Lung (tissue), 12 donors: ENCODE measurements around the gene CFAP97. TPM values are rescaled to one million over a fixed set of nuclear protein-coding genes. Genes with fewer than 3 reads are reported as not detected.

ENCODE experiments used
- ATAC-seq: fragments of 200-7000 bp; cut with Tn5 transposase; one replicate; pipeline ENCODE4 v1.9.1; 2020; ENCODE audit warnings: moderate number of reproducible peaks; ENCODE audit not compliant: insufficient read depth, low FRiP score
- DNase-seq, 3 donors: peaks; one replicate each; pipeline ENCODE4 v3.0.0-alpha.2; 2013 to 2017
- H3K27ac ChIP-seq, 2 donors: one replicate each; pipeline ENCODE4 v1.5.1; 2013; ENCODE audit warnings: mild to moderate bottlenecking in 2 of 2, moderate library complexity in 2 of 2, control low read depth in 1 of 2, inconsistent platforms in 1 of 2, low read depth in 1 of 2, low read length in 1 of 2
- H3K27me3 ChIP-seq, 3 donors: one replicate each; pipeline ENCODE4 v1.5.1; 2013; ENCODE audit warnings: low read length in 2 of 3; ENCODE audit not compliant: control insufficient read depth in 3 of 3, insufficient read depth in 3 of 3
- H3K36me3 ChIP-seq, 4 donors: one replicate each; pipeline ENCODE4 v1.5.1; 2013; ENCODE audit warnings: low read length in 4 of 4, mild to moderate bottlenecking in 1 of 4, moderate library complexity in 1 of 4; ENCODE audit not compliant: control insufficient read depth in 4 of 4, insufficient read depth in 4 of 4
- H3K4me1 ChIP-seq, 5 donors: one replicate each; pipeline ENCODE4 v1.5.1; 2013; ENCODE audit warnings: low read length in 5 of 5, mild to moderate bottlenecking in 2 of 5, moderate library complexity in 1 of 5; ENCODE audit not compliant: control insufficient read depth in 5 of 5, insufficient read depth in 5 of 5
- H3K4me3 ChIP-seq: one replicate; pipeline ENCODE4 v1.5.1; 2013; ENCODE audit warnings: mild to moderate bottlenecking, control low read depth, moderate library complexity
- H3K9ac ChIP-seq, 2 donors: one replicate each; pipeline ENCODE4 v1.5.1; 2013; ENCODE audit warnings: low read length in 2 of 2, control low read depth in 1 of 2; ENCODE audit not compliant: insufficient read depth in 1 of 2
- H3K9me3 ChIP-seq, 4 donors: one replicate each; pipeline ENCODE4 v1.5.1; 2013; ENCODE audit warnings: low read length in 3 of 4, mild to moderate bottlenecking in 1 of 4, moderate library complexity in 1 of 4; ENCODE audit not compliant: control insufficient read depth in 4 of 4, insufficient read depth in 3 of 4
- WGBS, 2 donors: extraction: QIAGEN DNeasy Blood & Tissue Kit; methylation state at CpG; one replicate each; pipeline ENCODE4 v1.1.7; 2013; 5-methylcytosine and 5-hydroxymethylcytosine counted together
- polyA plus RNA-seq, 2 donors: library from polyadenylated mRNA; stranded (reverse); fragments of 200-250 nt; gene quantifications; one replicate each; pipeline ENCODE4 v1.2.1, GENCODE V29; 2013
- total RNA-seq, 2 donors: library from RNA; depleted of rRNA in 1 of 2; stranded (reverse); fragments of >200 nt in 1 of 2; gene quantifications; one replicate each; pipeline ENCODE4 v1.2.1, GENCODE V29; 2014 to 2021
- TF ChIP-seq, protein P1 (sequence below): IDR thresholded peaks from 2 replicates; pipeline ENCODE4 v1.5.1; 2012; ENCODE audit warnings: mild to moderate bottlenecking; ENCODE audit errors: control extremely low read depth, extremely low read depth
- donor health status: control.
- donor health status: control.
- donor health status: Bipolar disorder and iron deficiency.
- donor health status: healthy.
- donor health status: DM: yes; HTN: yes; CAD: no.

CFAP97 gene
- total and polyA plus RNA-seq, 4 donors: 5.4 to 39.2 (median 22.0) TPM

- H3K36me3 ChIP-seq: peaks cover 0 to 2% (median 0%) of the 10 kb centered on the region in 4 donors
- TF ChIP-seq, protein P1, sequence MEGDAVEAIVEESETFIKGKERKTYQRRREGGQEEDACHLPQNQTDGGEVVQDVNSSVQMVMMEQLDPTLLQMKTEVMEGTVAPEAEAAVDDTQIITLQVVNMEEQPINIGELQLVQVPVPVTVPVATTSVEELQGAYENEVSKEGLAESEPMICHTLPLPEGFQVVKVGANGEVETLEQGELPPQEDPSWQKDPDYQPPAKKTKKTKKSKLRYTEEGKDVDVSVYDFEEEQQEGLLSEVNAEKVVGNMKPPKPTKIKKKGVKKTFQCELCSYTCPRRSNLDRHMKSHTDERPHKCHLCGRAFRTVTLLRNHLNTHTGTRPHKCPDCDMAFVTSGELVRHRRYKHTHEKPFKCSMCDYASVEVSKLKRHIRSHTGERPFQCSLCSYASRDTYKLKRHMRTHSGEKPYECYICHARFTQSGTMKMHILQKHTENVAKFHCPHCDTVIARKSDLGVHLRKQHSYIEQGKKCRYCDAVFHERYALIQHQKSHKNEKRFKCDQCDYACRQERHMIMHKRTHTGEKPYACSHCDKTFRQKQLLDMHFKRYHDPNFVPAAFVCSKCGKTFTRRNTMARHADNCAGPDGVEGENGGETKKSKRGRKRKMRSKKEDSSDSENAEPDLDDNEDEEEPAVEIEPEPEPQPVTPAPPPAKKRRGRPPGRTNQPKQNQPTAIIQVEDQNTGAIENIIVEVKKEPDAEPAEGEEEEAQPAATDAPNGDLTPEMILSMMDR: no peak
- peaks cover 1 to 25% (median 7%) of the 10 kb centered on the region in 5 donors for H3K4me1 ChIP-seq
- H3K4me3 ChIP-seq: no peak overlapping the region
- H3K27me3 ChIP-seq: peaks cover 0 to 4% (median 0%) of the 10 kb centered on the region in 3 donors
- WGBS, 2 donors: 92 to 98% methylated on average over 4 of the region's 4 CpGs
- H3K27ac ChIP-seq: no peak overlapping the region
- no peak overlapping the region for H3K9ac ChIP-seq
- H3K9me3 ChIP-seq: no peaks in the 10 kb centered on the region
- DNase-seq: no peak
- no peak for ATAC-seq
Measured at GRCh38 chr4:185212581-185212980, 8.8 kb upstream of the CFAP97 start.

GRCh38 chr4:185211641-185212040, 7.8 kb upstream of the CFAP97 start:
- WGBS, 2 donors: 74 to 75% methylated on average over 2 of the region's 2 CpGs
- TF ChIP-seq, protein P1: no peak
- Histone ChIP-seq H3K9ac (no peak overlapping the region), H3K27ac (peak overlapping the region in 1 of 2 donors; percentile 40), H3K4me1 (peaks cover 1 to 19% (median 5%) of the 10 kb centered on the region in 5 donors), H3K4me3 (no peak overlapping the region), H3K27me3 (peaks cover 0 to 4% (median 0%) of the 10 kb centered on the region in 3 donors), H3K36me3 (peaks cover 0 to 2% (median 0%) of the 10 kb centered on the region in 4 donors), H3K9me3 (no peaks in the 10 kb centered on the region)
- DNase-seq: no peak
- ATAC-seq: no peak

- Histone ChIP-seq H3K36me3 (peaks cover 0 to 2% (median 0%) of the 10 kb centered on the region in 4 donors), H3K4me3 (peak overlapping the region; percentile 36), H3K4me1 (peaks cover 1 to 19% (median 3%) of the 10 kb centered on the region in 5 donors), H3K27me3 (peaks cover 0 to 4% (median 0%) of the 10 kb centered on the region in 3 donors), H3K9ac (peak overlapping the region; percentile 63 to 99), H3K27ac (peak overlapping the region in 1 of 2 donors; percentile 80), H3K9me3 (no peaks in the 10 kb centered on the region)
- TF ChIP-seq, protein P1: no peak
- no peak for ATAC-seq
- WGBS, 2 donors: 63 to 76% methylated on average over 5 of the region's 5 CpGs
- peak in 1 of 3 donors; percentile 37 for DNase-seq
Measured at GRCh38 chr4:185211035-185211434, 7.2 kb upstream of the CFAP97 start.
